PC-3 (cell line): ENCODE measurements around the gene TMEM225. TPM values are rescaled to one million over a fixed set of nuclear protein-coding genes. Genes with fewer than 3 reads are reported as not detected.

Experiments used
- ATAC-seq: fragments of 200-7000 bp; cut with Tn5 transposase; 2 replicates; pipeline ENCODE4 v1.9.1; 2020; ENCODE audit warnings: mild to moderate bottlenecking, moderate library complexity
- BruUV-seq: library from RNA; stranded (reverse); fragments of 400-500 nt; replicated peaks from 2 replicates; lab custom pipeline; 2021; lab: Mats Ljungman, UMichigan
- CTCF ChIA-PET: fragments of 300-600 bp; sonication (Branson Sonifier 250); formaldehyde crosslinking; loops from one replicate; lab custom pipeline; 2022; ENCODE audit warnings: antibody characterized with exemption; lab: Charles Lee
- POLR2A ChIA-PET: fragments of 300-600 bp; sonication (Branson Sonifier 250); formaldehyde crosslinking; loops from one replicate; lab custom pipeline; 2022; ENCODE audit warnings: antibody characterized with exemption; ENCODE audit not compliant: unreplicated experiment; lab: Charles Lee
- DNase-seq: peaks from one replicate; pipeline ENCODE4 v3.0.0-alpha.2; 2015
- H2AFZ ChIP-seq: fragments of 300-600 bp; sonication (generic); 2 replicates; pipeline ENCODE4 v1.6.0; 2016; ENCODE audit warnings: antibody characterized with exemption, low read length
- H3F3A ChIP-seq: fragments of 300-600 bp; sonication (generic); one replicate; pipeline ENCODE4 v1.6.0; 2017; ENCODE audit warnings: antibody characterized with exemption, low read length, control low read depth, mild to moderate bottlenecking; ENCODE audit not compliant: unreplicated experiment
- H3K27ac ChIP-seq: fragments of 300-600 bp; sonication (generic); 2 replicates; pipeline ENCODE4 v1.5.1; 2016; ENCODE audit warnings: mild to moderate bottlenecking, low read length
- H3K27me3 ChIP-seq: fragments of 300-600 bp; sonication (generic); 2 replicates; pipeline ENCODE4 v1.6.1; 2016; ENCODE audit warnings: low read length, mixed read lengths
- H3K36me3 ChIP-seq: fragments of 300-600 bp; sonication (generic); 2 replicates; pipeline ENCODE4 v1.6.1; 2016; ENCODE audit warnings: low read depth, mixed run types, low read length, mixed read lengths
- H3K4me1 ChIP-seq: fragments of 300-600 bp; sonication (generic); 2 replicates; pipeline ENCODE4 v1.5.1; 2016; ENCODE audit warnings: low read length; ENCODE audit not compliant: insufficient read depth
- H3K4me2 ChIP-seq: fragments of 300-600 bp; sonication (generic); 2 replicates; pipeline ENCODE4 v1.6.0; 2016; ENCODE audit warnings: low read length
- H3K4me3 ChIP-seq: fragments of 300-600 bp; sonication (generic); 2 replicates; pipeline ENCODE4 v1.5.1; 2016; ENCODE audit warnings: mild to moderate bottlenecking, low read length, mixed read lengths
- H3K79me2 ChIP-seq: fragments of 300-600 bp; sonication (generic); 2 replicates; pipeline ENCODE4 v1.6.1; 2017; ENCODE audit warnings: low read length, mixed read lengths
- H3K9ac ChIP-seq: fragments of 300-600 bp; sonication (generic); 2 replicates; pipeline ENCODE4 v1.6.0; 2016; ENCODE audit warnings: mild to moderate bottlenecking, low read length
- H3K9me2 ChIP-seq: fragments of 300-600 bp; sonication (generic); replicated peaks from 2 replicates; pipeline ENCODE4 v1.6.1; 2016; ENCODE audit warnings: mixed run types, low read length, mixed read lengths
- H3K9me3 ChIP-seq: fragments of 300-600 bp; sonication (generic); 2 replicates; pipeline ENCODE4 v1.6.1; 2016; ENCODE audit warnings: low read length, mixed read lengths
- H4K20me1 ChIP-seq: fragments of 300-600 bp; sonication (generic); 2 replicates; pipeline ENCODE4 v1.6.1; 2016; ENCODE audit warnings: low read length, mixed read lengths
- CTCF ChIP-seq: fragments of 300-600 bp; sonication (generic); conservative IDR thresholded peaks from 2 replicates; pipeline ENCODE4 v1.5.1; 2017; ENCODE audit warnings: antibody characterized with exemption, low read depth, mild to moderate bottlenecking, low read length
- EZH2 ChIP-seq: fragments of 300-600 bp; sonication (generic); IDR thresholded peaks from one replicate; pipeline ENCODE4 v1.6.1; 2017; ENCODE audit warnings: antibody characterized with exemption, mild to moderate bottlenecking, low read length; ENCODE audit not compliant: unreplicated experiment
- EZH2phosphoT487 ChIP-seq: fragments of 300-600 bp; sonication (generic); IDR thresholded peaks from 2 replicates; pipeline ENCODE4 v1.6.1; 2018; ENCODE audit warnings: mild to moderate bottlenecking, antibody characterized with exemption, low read length, borderline replicate concordance
- intact Hi-C: fragments of 100-400 bp; cut with micrococcal nuclease; formaldehyde crosslinking; loops from 2 replicates; pipeline ENCODE4 v1.9.0; 2023
- total RNA-seq: library from RNA; depleted of rRNA; stranded (reverse); fragments of >200 nt; gene quantifications from 2 replicates; pipeline ENCODE4 v1.2.3, GENCODE V29; 2014; rRNA removed

Gene TMEM225
- total RNA-seq, 1 experiment from 2014 or later, result not detected

GRCh38 chr11:123833095-123833494 is 52.4 kb downstream of the TMEM225 start:
- H3K9ac ChIP-seq, result no peak overlapping the region
- no peak overlapping the region for H3K4me3 ChIP-seq
- no peak overlapping the region for H3K4me2 ChIP-seq
- ChIA-PET POLR2A (no interaction called here), CTCF (no interaction called here)
- ATAC-seq (no peak), DNase-seq (peak; percentile 45)
- intact Hi-C loops, result no loop called here
- no peaks in the 10 kb centered on the region for H3K9me2 ChIP-seq
- BruUV-seq, result no TSS peak
- no peaks in the 10 kb centered on the region for H4K20me1 ChIP-seq
- no peaks in the 10 kb centered on the region for H3K79me2 ChIP-seq
- no peaks in the 10 kb centered on the region for H3F3A ChIP-seq
- no peaks in the 10 kb centered on the region for H3K36me3 ChIP-seq
- H2AFZ ChIP-seq, result no peak overlapping the region
- H3K4me1 ChIP-seq, result no peaks in the 10 kb centered on the region
- no peaks in the 10 kb centered on the region for H3K9me3 ChIP-seq
- TF ChIP-seq CTCF (no peak), EZH2phosphoT487 (no peak), EZH2 (no peak)
- H3K27me3 ChIP-seq, result peaks cover 48% of the 10 kb centered on the region
- H3K27ac ChIP-seq, result no peak overlapping the region

Other genes starting within 250 kb of the TMEM225 start
- 0.23 and 0.26 TPM in 2 replicates for gene SCN3B, start 231.0 kb downstream of the TMEM225 start, total RNA-seq
- 13.1 and 14.6 TPM in 2 replicates for gene ZNF202, start 144.0 kb downstream of the TMEM225 start, total RNA-seq
- gene OR6X1, start 131.2 kb downstream of the TMEM225 start, total RNA-seq, result not detected in 2 replicates
- not detected in 2 replicates for gene OR6M1, start 79.3 kb downstream of the TMEM225 start, total RNA-seq
- gene OR8D4, start 16.5 kb upstream of the TMEM225 start, total RNA-seq, result not detected in 2 replicates
- gene OR4D5, start 53.9 kb upstream of the TMEM225 start, total RNA-seq, result not detected in 2 replicates
- gene OR6T1, start 58.2 kb upstream of the TMEM225 start, total RNA-seq, result not detected in 2 replicates
- gene OR10S1, start 92.1 kb upstream of the TMEM225 start, total RNA-seq, result not detected in 2 replicates
- gene OR10G6, start 109.5 kb upstream of the TMEM225 start, total RNA-seq, result not detected in 2 replicates
- gene OR10G4, start 127.3 kb upstream of the TMEM225 start, total RNA-seq, result not detected in 2 replicates
- not detected in 2 replicates for gene OR10G9, start 137.3 kb upstream of the TMEM225 start, total RNA-seq
- gene OR10G8, start 141.1 kb upstream of the TMEM225 start, total RNA-seq, result not detected in 2 replicates
- gene OR10G7, start 155.7 kb upstream of the TMEM225 start, total RNA-seq, result not detected in 2 replicates
- gene VWA5A, start 229.8 kb upstream of the TMEM225 start, total RNA-seq, result 0.17 TPM in 1 of 2 replicates, not detected in the other